Breast epithelium (tissue), 4 donors: Measurements from ENCODE around the gene ATP8B3. TPM values are rescaled to one million over a fixed set of nuclear protein-coding genes. Genes with fewer than 3 reads are reported as not detected.

Source experiments
- DNase-seq, 2 donors: peaks; one replicate each; pipeline ENCODE4 v3.0.0-alpha.2; 2019; ENCODE audit warnings: low spot score in 2 of 2
- H3K27ac ChIP-seq, 2 donors: fragments of 200-600 bp; sonication (generic) in 1 of 2; one replicate each; pipeline ENCODE4 v1.5.1; 2016 to 2019; ENCODE audit warnings: mild to moderate bottlenecking in 1 of 2
- H3K27me3 ChIP-seq, 2 donors: fragments of 200-600 bp; sonication (generic) in 1 of 2; one replicate each; pipeline versions ENCODE4 v1.5.1 to v1.6.0; 2017 to 2019; ENCODE audit warnings: control low read depth in 1 of 2, mild to moderate bottlenecking in 1 of 2
- H3K36me3 ChIP-seq: fragments of 200-600 bp; one replicate; pipeline ENCODE4 v1.5.1; 2019
- H3K4me1 ChIP-seq, 2 donors: fragments of 200-600 bp; sonication (generic); one replicate each; pipeline ENCODE4 v1.5.1; 2016 to 2019; ENCODE audit warnings: control low read depth in 1 of 2
- H3K4me3 ChIP-seq, 3 donors: fragments of 200-600 bp; sonication (generic); 1 replicate in 2 of 3; 2 replicates in 1 of 3; pipeline ENCODE4 v1.5.1; 2016 to 2019; ENCODE audit warnings: mild to moderate bottlenecking in 3 of 3, moderate library complexity in 2 of 3
- H3K9me3 ChIP-seq, 2 donors: fragments of 200-600 bp; sonication (generic) in 1 of 2; one replicate each; pipeline ENCODE4 v1.5.1; 2016 to 2019; ENCODE audit warnings: control low read depth in 1 of 2
- CTCF ChIP-seq, 3 donors: fragments of 450-650 bp; IDR thresholded peaks; one replicate each; pipeline ENCODE4 v1.5.1; 2016 to 2017; ENCODE audit warnings: antibody characterized with exemption in 3 of 3, mild to moderate bottlenecking in 3 of 3, moderate library complexity in 3 of 3
- POLR2A ChIP-seq: fragments of 450-650 bp; IDR thresholded peaks from one replicate; pipeline ENCODE4 v1.6.1; 2016; ENCODE audit warnings: antibody characterized with exemption, mild to moderate bottlenecking, moderate library complexity
- POLR2AphosphoS5 ChIP-seq, 3 donors: sonication (generic); formaldehyde crosslinking; IDR thresholded peaks; one replicate each; pipeline ENCODE4 v1.6.1; 2017; ENCODE audit warnings: antibody characterized with exemption in 3 of 3
- intact Hi-C: fragments of 100-400 bp; cut with DNase I; formaldehyde crosslinking; loops from one replicate; pipeline ENCODE4 v1.15.1; 2023; ENCODE audit warnings: low total_unique reads
- total RNA-seq, 3 donors: library from RNA; depleted of rRNA; stranded (reverse); fragments of >200 nt; gene quantifications; one replicate each; pipeline ENCODE4 v1.1.0, GENCODE V29; 2016

The ATP8B3 gene
- total RNA-seq, 3 donors from 2014 or later, result 0.66 to 1.4 (median 1.0) TPM

GRCh38 chr19:1843116-1843515 is 31.0 kb upstream of the ATP8B3 start:
- H3K36me3 ChIP-seq, result no peaks in the 10 kb centered on the region
- peaks cover 38 to 50% of the 10 kb centered on the region in 2 donors for H3K4me1 ChIP-seq
- TF ChIP-seq POLR2A (no peak), CTCF (IDR thresholded peaks at IDR 0.05) (no peak), POLR2AphosphoS5 (IDR thresholded peaks at IDR 0.05) (no peak)
- no peaks in the 10 kb centered on the region for H3K27me3 ChIP-seq
- H3K9me3 ChIP-seq, result no peaks in the 10 kb centered on the region
- H3K4me3 ChIP-seq, result peak overlapping the region in 1 of 3 donors; percentile 46
- intact Hi-C loops, result no loop called here
- peak overlapping the region; percentile 61 to 71 for H3K27ac ChIP-seq
- DNase-seq, result no peak

GRCh38 chr19:1841209-1841924 is 29.3 kb upstream of the ATP8B3 start:
- peak overlapping the region in 1 of 3 donors; percentile 54 for H3K4me3 ChIP-seq
- H3K4me1 ChIP-seq, result peaks cover 30 to 40% of the 10 kb centered on the region in 2 donors
- no peak for DNase-seq
- H3K27ac ChIP-seq, result peak overlapping the region; percentile 33 to 77
- H3K36me3 ChIP-seq, result no peaks in the 10 kb centered on the region
- intact Hi-C loops, result no loop called here
- no peaks in the 10 kb centered on the region for H3K27me3 ChIP-seq
- no peak for TF ChIP-seq POLR2A
- no peak for TF ChIP-seq POLR2AphosphoS5 (IDR thresholded peaks at IDR 0.05)
- TF ChIP-seq CTCF (IDR thresholded peaks at IDR 0.05), result no peak
- no peaks in the 10 kb centered on the region for H3K9me3 ChIP-seq

GRCh38 chr19:1840541-1841115 is 28.6 kb upstream of the ATP8B3 start:
- H3K36me3 ChIP-seq, result no peaks in the 10 kb centered on the region
- H3K9me3 ChIP-seq, result no peaks in the 10 kb centered on the region
- peaks cover 29 to 33% of the 10 kb centered on the region in 2 donors for H3K4me1 ChIP-seq
- intact Hi-C loops, result no loop called here
- H3K4me3 ChIP-seq, result peak overlapping the region in 1 of 3 donors; percentile 54
- DNase-seq, result no peak
- no peaks in the 10 kb centered on the region for H3K27me3 ChIP-seq
- peak overlapping the region in 1 of 2 donors; percentile 77 for H3K27ac ChIP-seq
- TF ChIP-seq POLR2AphosphoS5 (IDR thresholded peaks at IDR 0.05) (no peak), POLR2A (no peak), CTCF (IDR thresholded peaks at IDR 0.05) (no peak)

- no peaks in the 10 kb centered on the region for H3K36me3 ChIP-seq
- H3K9me3 ChIP-seq, result no peaks in the 10 kb centered on the region
- TF ChIP-seq POLR2A (no peak), POLR2AphosphoS5 (IDR thresholded peaks at IDR 0.05) (no peak), CTCF (IDR thresholded peaks at IDR 0.05) (no peak)
- H3K4me1 ChIP-seq, result peaks cover 26% of the 10 kb centered on the region in 2 donors
- H3K4me3 ChIP-seq, result peak overlapping the region in 1 of 3 donors; percentile 54
- H3K27ac ChIP-seq, result peak overlapping the region in 1 of 2 donors; percentile 77
- no peak for DNase-seq
- intact Hi-C loops, result no loop called here
- H3K27me3 ChIP-seq, result no peaks in the 10 kb centered on the region
Measured at GRCh38 chr19:1839658-1840540, 27.8 kb upstream of the ATP8B3 start.
